Measurements from ENCODE around the gene WTAP. TPM values are rescaled to one million over a fixed set of nuclear protein-coding genes. Genes with fewer than 3 reads are reported as not detected.
A peak's percentile ranks its signal among the peaks of the same experiment; 100 is the strongest.

WTAP gene
- total RNA-seq, 1 experiment from 2014 or later: 111 TPM

DNA sequence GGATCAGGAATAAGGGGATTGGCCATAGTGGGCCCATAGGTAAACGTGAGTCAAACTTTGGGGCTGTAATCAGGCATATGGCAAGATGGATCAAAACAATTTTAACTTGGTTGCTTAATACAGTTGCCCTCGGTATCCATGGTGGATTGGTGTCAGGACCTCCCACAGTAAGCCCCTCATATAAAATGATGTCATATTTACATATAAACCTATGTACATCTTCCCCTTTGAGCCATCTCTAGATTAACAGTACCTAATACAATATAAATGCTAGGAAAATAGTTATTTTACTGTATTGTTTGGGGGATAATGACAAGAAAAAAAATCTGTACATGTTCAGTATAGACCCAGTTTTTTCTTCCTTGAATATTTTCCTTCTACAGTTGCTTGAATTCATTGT lies 27.1 kb downstream of the WTAP start:
- peaks cover 80% of the 10 kb centered on the region for H3K36me3 ChIP-seq
- no peaks in the 10 kb centered on the region for H3K27me3 ChIP-seq (replicated peaks)
- H3K9me3 ChIP-seq (replicated peaks): no peaks in the 10 kb centered on the region
- peaks cover 15% of the 10 kb centered on the region for H3K4me1 ChIP-seq (replicated peaks)
- DNase-seq (ENCODE audit: low read depth in 1 of 2, low spot score in 2 of 2): no peak
- no peak overlapping the region for H3K27ac ChIP-seq
- no peak overlapping the region for H3K4me3 ChIP-seq

DNA sequence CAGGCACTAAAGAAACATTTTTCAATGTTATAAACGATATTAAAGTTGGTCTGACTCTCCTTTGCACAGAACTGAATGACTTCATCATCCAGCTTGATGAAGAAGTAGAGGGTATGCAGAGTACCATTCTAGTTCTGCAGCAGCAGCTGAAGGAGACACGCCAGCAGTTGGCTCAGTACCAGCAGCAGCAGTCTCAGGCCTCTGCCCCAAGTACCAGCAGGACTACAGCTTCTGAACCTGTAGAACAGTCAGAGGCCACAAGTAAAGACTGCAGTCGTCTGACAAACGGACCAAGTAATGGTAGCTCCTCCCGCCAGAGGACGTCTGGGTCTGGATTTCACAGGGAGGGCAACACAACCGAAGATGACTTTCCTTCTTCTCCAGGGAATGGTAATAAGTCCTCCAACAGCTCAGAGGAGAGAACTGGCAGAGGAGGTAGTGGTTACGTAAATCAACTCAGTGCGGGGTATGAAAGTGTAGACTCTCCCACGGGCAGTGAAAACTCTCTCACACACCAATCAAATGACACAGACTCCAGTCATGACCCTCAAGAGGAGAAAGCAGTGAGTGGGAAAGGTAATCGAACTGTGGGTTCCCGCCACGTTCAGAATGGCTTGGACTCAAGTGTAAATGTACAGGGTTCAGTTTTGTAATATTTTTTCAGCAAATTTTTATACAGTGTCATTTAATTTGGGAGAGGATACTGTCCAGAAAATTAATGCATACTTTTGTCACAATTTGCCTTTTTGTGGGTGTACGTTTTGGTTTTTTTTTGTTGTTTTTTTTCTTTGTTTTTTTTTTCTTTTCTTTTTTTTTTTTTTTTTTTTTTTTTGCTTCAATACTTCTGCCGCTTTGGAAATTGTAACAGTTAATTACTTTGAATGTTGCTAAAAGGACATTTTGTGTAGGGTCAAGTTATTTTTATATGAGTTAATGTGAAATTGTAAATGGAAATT lies 27.9 kb downstream of the WTAP start:
- Histone ChIP-seq H3K36me3 (peaks cover 76% of the 10 kb centered on the region), H3K9me3 (replicated peaks) (no peaks in the 10 kb centered on the region), H3K4me1 (replicated peaks) (peaks cover 24% of the 10 kb centered on the region), H3K27ac (no peak overlapping the region), H3K27me3 (replicated peaks) (no peaks in the 10 kb centered on the region), H3K4me3 (no peak overlapping the region)
- no peak for DNase-seq (ENCODE audit: low read depth in 1 of 2, low spot score in 2 of 2)

GRCh38 chr6:159756508-159756907 lies 29.2 kb downstream of the WTAP start:
- Histone ChIP-seq H3K36me3 (peaks cover 77% of the 10 kb centered on the region), H3K9me3 (replicated peaks) (no peaks in the 10 kb centered on the region), H3K27me3 (replicated peaks) (no peaks in the 10 kb centered on the region), H3K4me1 (replicated peaks) (peaks cover 36% of the 10 kb centered on the region), H3K4me3 (no peak overlapping the region), H3K27ac (no peak overlapping the region)
- DNase-seq (ENCODE audit: low read depth in 1 of 2, low spot score in 2 of 2): no peak

DNA sequence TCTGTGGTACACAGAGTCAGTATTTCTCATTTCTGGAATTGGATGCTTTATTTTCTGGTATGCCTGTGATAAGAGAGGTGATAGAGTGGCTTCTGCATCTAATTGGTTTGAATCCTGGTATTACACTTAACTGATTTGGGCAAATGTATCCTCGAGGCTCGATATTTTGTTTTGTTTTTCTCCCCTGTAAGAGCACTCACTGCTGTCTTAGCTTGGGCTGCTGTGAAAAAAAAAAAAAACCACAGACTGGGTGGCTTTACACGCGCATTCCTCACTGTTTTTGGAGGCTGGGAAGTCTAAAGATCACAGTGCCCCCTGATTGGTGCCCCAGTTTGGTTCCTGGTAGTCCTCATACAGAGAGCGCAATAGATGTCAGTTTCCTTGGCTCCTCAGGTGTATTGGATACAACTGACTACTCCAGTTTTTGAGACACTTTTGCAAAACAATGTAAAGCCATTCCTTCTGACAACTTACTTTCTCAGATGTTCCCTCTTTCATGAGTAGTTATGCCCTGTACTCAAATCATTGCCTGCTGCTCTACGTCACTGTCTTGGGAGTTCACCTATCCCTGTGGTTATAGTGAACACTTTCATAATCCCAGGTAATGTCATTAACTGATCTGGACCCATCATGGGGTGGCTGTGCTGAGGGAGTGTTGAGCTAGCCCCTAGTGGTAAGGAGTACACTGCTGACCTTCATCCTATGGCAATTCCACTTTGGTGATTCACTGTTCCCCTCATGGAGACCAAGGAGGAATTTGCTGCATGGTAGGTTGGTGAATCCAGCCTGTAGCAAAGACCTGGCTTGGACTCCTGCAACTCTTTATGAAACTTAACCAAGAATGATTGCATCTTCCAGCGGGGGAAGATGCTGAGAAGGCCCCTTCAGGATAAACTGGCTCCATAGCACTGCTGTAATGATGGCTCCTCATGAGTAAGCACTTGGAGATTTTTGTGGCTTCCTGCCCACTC lies 31.0 kb downstream of the WTAP start:
- Histone ChIP-seq H3K27ac (0 out of 2 replicates have a peak overlapping the region, but pooled peaks have one; percentile 3), H3K4me1 (replicated peaks) (peaks cover 45% of the 10 kb centered on the region), H3K36me3 (peaks cover 71% of the 10 kb centered on the region), H3K27me3 (replicated peaks) (no peaks in the 10 kb centered on the region), H3K9me3 (replicated peaks) (no peaks in the 10 kb centered on the region), H3K4me3 (no peak overlapping the region)
- peak; percentile 45 to 50 for DNase-seq (ENCODE audit: low read depth in 1 of 2, low spot score in 2 of 2)

DNA sequence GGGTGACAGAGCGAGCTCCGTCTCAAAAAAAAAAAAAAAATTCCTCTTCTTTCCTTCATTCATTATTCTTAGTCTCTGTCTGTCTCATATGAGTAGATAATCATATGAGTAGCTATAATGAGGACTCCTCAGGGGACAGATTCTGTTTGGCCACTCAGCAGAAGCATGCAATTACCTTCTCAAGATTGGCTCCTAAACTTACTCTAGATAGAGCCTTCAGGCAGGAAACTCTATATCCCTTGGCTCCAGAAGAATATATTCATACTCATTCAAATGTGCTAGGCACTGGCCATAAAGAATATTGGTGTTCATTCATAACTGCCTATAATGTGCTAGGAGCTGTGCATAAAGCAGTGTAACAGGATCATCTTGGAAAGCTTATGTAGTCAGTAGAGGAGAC lies 32.3 kb downstream of the WTAP start:
- Histone ChIP-seq H3K9me3 (replicated peaks) (no peaks in the 10 kb centered on the region), H3K4me3 (no peak overlapping the region), H3K27me3 (replicated peaks) (no peaks in the 10 kb centered on the region), H3K4me1 (replicated peaks) (peaks cover 40% of the 10 kb centered on the region), H3K36me3 (peaks cover 66% of the 10 kb centered on the region), H3K27ac (peak overlapping the region; percentile 94)
- no peak for DNase-seq (ENCODE audit: low read depth in 1 of 2, low spot score in 2 of 2)

DNA sequence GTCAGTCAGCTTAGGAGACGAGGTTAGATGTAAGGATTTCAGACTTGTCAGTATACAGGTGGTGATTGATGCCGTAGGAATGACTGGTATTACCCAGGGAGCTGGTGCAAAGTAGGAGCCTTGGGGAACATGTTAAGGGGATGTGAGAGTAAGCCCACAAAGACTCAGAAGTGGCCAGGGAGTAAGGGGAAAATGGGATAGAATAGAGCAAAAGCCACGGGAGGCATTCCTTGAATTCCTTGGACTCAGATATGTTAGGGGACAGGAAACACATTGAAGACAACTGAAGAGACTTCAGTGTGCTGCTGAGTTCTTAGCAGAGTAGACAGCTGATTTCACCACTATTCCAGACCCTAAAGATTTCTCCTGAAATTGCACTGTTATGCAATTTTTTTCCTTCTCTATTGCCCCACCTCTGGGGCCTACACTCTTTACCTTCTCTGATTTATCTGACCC lies 33.3 kb downstream of the WTAP start:
- Histone ChIP-seq H3K9me3 (replicated peaks) (no peaks in the 10 kb centered on the region), H3K4me3 (peak overlapping the region; percentile 71), H3K4me1 (replicated peaks) (peaks cover 40% of the 10 kb centered on the region), H3K27ac (peak overlapping the region; percentile 94), H3K27me3 (replicated peaks) (no peaks in the 10 kb centered on the region), H3K36me3 (peaks cover 67% of the 10 kb centered on the region)
- DNase-seq (ENCODE audit: low read depth in 1 of 2, low spot score in 2 of 2): peak; percentile 81 to 85

GRCh38 chr6:159761129-159761872 lies 34.0 kb downstream of the WTAP start:
- Histone ChIP-seq H3K27me3 (replicated peaks) (no peaks in the 10 kb centered on the region), H3K4me1 (replicated peaks) (peaks cover 41% of the 10 kb centered on the region), H3K4me3 (peak overlapping the region; percentile 71), H3K36me3 (peaks cover 68% of the 10 kb centered on the region), H3K9me3 (replicated peaks) (no peaks in the 10 kb centered on the region), H3K27ac (peak overlapping the region; percentile 94)
- peak; percentile 47 to 55 for DNase-seq (ENCODE audit: low read depth in 1 of 2, low spot score in 2 of 2)

GRCh38 chr6:159761873-159762680 lies 34.8 kb downstream of the WTAP start, which contains the start of gene ACAT2:
Gene ACAT2 (plus strand): TSS chr6:159762045. CDS start chr6:159762088, 43 bp downstream.
- H3K27ac ChIP-seq: peak within 1 kb of the TSS; percentile 94
- DNase-seq (ENCODE audit: low read depth in 1 of 2, low spot score in 2 of 2): peak; percentile 95 to 97
- no peaks in the 10 kb centered on the region for H3K9me3 ChIP-seq (replicated peaks)
- peaks cover 49% of the 10 kb centered on the region for H3K4me1 ChIP-seq (replicated peaks)
- peak within 1 kb of the TSS; percentile 71 for H3K4me3 ChIP-seq
- H3K36me3 ChIP-seq: peaks cover 68% of the 10 kb centered on the region
- no peaks in the 10 kb centered on the region for H3K27me3 ChIP-seq (replicated peaks)

- Histone ChIP-seq H3K36me3 (peaks cover 70% of the 10 kb centered on the region), H3K4me3 (peak overlapping the region; percentile 71), H3K27ac (0 out of 2 replicates have a peak overlapping the region, but pooled peaks have one; percentile 1), H3K27me3 (replicated peaks) (no peaks in the 10 kb centered on the region), H3K9me3 (replicated peaks) (no peaks in the 10 kb centered on the region), H3K4me1 (replicated peaks) (peaks cover 55% of the 10 kb centered on the region)
- DNase-seq (ENCODE audit: low read depth in 1 of 2, low spot score in 2 of 2): no peak
Measured at GRCh38 chr6:159762681-159763293, 35.5 kb downstream of the WTAP start.

DNA sequence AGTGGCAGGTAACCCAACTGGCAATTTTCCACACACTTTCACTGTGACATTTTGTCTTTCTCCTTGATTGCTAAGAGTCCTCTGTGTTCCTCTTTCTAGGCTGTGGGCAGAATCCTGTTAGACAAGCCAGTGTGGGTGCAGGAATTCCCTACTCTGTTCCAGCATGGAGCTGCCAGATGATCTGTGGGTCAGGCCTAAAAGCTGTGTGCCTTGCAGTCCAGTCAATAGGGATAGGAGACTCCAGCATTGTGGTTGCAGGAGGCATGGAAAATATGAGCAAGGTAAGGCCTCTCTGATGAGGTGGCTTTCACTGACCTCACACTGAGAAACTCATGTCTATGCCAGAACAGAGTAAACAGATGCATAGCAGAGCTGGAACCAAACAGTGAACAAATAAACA lies 39.6 kb downstream of the WTAP start:
- Histone ChIP-seq H3K9me3 (replicated peaks) (no peaks in the 10 kb centered on the region), H3K4me3 (no peak overlapping the region), H3K27me3 (replicated peaks) (no peaks in the 10 kb centered on the region), H3K27ac (0 out of 2 replicates have a peak overlapping the region, but pooled peaks have one; percentile 7), H3K4me1 (replicated peaks) (peaks cover 22% of the 10 kb centered on the region), H3K36me3 (peaks cover 86% of the 10 kb centered on the region)
- peak; percentile 50 to 66 for DNase-seq (ENCODE audit: low read depth in 1 of 2, low spot score in 2 of 2)

GRCh38 chr6:159769470-159769869 lies 42.2 kb downstream of the WTAP start:
- no peak overlapping the region for H3K4me3 ChIP-seq
- no peaks in the 10 kb centered on the region; the same call in 1 of the 2 replicates for H3K27me3 ChIP-seq (replicated peaks)
- H3K4me1 ChIP-seq (replicated peaks): peaks cover 15% of the 10 kb centered on the region
- no peak overlapping the region; the same call in 1 of the 2 replicates for H3K27ac ChIP-seq
- peaks cover 94% of the 10 kb centered on the region for H3K36me3 ChIP-seq
- DNase-seq (ENCODE audit: low read depth in 1 of 2, low spot score in 2 of 2): no peak
- H3K9me3 ChIP-seq (replicated peaks): no peaks in the 10 kb centered on the region

GRCh38 chr6:159772196-159772595 lies 44.9 kb downstream of the WTAP start:
- Histone ChIP-seq H3K4me3 (no peak overlapping the region), H3K27me3 (replicated peaks) (no peaks in the 10 kb centered on the region; the same call in 1 of the 2 replicates), H3K9me3 (replicated peaks) (no peaks in the 10 kb centered on the region), H3K27ac (no peak overlapping the region), H3K4me1 (replicated peaks) (peaks cover 5% of the 10 kb centered on the region), H3K36me3 (peaks cover 91% of the 10 kb centered on the region)
- no peak for DNase-seq (ENCODE audit: low read depth in 1 of 2, low spot score in 2 of 2)
